ENCODE measurements around the gene ARHGAP26.

GRCh38 chr5:142847898-142848790 lies 78.0 kb downstream of the ARHGAP26 start:
- TF ChIP-seq RAD21 (IDR thresholded peaks at IDR 0.05; ENCODE audit: low read depth) (no peak), ELF1 (IDR thresholded peaks at IDR 0.05; ENCODE audit: borderline replicate concordance, low read depth) (no peak), POLR2AphosphoS5 (IDR thresholded peaks at IDR 0.05; ENCODE audit: low read depth, low read length) (no peak), CTCF (IDR thresholded peaks at IDR 0.05 in 2 of 3, conservative IDR thresholded peaks at IDR 0.05 in 1 of 3; ENCODE audit: borderline replicate concordance in 1 of 3, insufficient read depth in 1 of 3, low read depth in 2 of 3, low read length in 2 of 3) (no peak), ZBTB33 (IDR thresholded peaks at IDR 0.05; ENCODE audit: extremely low read depth, insufficient replicate concordance, low read length) (no peak), EZH2phosphoT487 (IDR thresholded peaks at IDR 0.05; ENCODE audit: borderline replicate concordance) (no peak), EZH2 (IDR thresholded peaks at IDR 0.05) (no peak), MAX (IDR thresholded peaks at IDR 0.05) (no peak), JUND (IDR thresholded peaks at IDR 0.05) (no peak), POLR2A (IDR thresholded peaks at IDR 0.05; ENCODE audit: borderline replicate concordance, extremely low read depth, insufficient read depth, insufficient read length) (no peak), SRF (IDR thresholded peaks at IDR 0.05; ENCODE audit: low read depth) (no peak), REST (IDR thresholded peaks at IDR 0.05; ENCODE audit: low read depth) (no peak), CEBPB (IDR thresholded peaks at IDR 0.05; ENCODE audit: low read depth) (no peak)
